MM.1S (cell line): ENCODE results near the gene LDLRAD3.

Source experiments
- EZH2 ChIP-seq: fragments of 300-600 bp; sonication (generic); optimal IDR thresholded peaks from 2 replicates; pipeline ENCODE3; 2017; ENCODE audit warnings: low read depth, mild to moderate bottlenecking, antibody characterized with exemption, low read length, mixed read lengths
- EZH2phosphoT487 ChIP-seq: fragments of 300-600 bp; sonication (generic); IDR thresholded peaks from 2 replicates; pipeline ENCODE4 v1.6.1; 2018; ENCODE audit warnings: antibody characterized with exemption, low read length
- TF ChIP-seq, protein P1 (sequence below): fragments of 300-600 bp; sonication (generic); IDR thresholded peaks from 2 replicates; pipeline ENCODE4 v1.5.1; 2016; ENCODE audit warnings: antibody characterized with exemption, low read length, mixed read lengths

DNA sequence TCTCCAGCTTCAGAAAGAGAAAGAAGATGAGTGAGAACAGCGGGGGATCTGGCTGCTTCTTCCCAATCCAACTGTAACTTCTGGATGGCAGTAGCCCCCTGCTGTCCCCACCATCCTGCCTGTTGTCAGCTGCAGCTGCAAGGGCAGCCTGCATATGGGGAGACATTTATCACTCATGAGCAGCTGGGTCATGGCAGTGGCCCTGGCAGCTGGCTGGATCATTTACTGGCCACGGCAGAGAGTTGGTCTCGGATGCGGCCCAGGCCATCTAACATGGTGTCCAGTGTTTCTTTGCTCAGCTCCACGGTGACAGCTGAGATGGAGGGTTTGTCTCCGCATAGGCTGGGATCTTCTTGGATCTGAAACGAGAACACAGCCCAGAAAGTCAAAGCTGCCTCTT, 330.6 kb downstream of the LDLRAD3 start:
- TF ChIP-seq, protein P1, sequence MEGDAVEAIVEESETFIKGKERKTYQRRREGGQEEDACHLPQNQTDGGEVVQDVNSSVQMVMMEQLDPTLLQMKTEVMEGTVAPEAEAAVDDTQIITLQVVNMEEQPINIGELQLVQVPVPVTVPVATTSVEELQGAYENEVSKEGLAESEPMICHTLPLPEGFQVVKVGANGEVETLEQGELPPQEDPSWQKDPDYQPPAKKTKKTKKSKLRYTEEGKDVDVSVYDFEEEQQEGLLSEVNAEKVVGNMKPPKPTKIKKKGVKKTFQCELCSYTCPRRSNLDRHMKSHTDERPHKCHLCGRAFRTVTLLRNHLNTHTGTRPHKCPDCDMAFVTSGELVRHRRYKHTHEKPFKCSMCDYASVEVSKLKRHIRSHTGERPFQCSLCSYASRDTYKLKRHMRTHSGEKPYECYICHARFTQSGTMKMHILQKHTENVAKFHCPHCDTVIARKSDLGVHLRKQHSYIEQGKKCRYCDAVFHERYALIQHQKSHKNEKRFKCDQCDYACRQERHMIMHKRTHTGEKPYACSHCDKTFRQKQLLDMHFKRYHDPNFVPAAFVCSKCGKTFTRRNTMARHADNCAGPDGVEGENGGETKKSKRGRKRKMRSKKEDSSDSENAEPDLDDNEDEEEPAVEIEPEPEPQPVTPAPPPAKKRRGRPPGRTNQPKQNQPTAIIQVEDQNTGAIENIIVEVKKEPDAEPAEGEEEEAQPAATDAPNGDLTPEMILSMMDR: no peak
- TF ChIP-seq EZH2phosphoT487 (no peak), EZH2 (no peak)
